Osteoblast (primary cell): ENCODE results near the gene ITGB1BP2. TPM values are rescaled to one million over a fixed set of nuclear protein-coding genes. Genes with fewer than 3 reads are reported as not detected.
"Not testable (repeated sequence)": the region's sequence is repeated elsewhere in the genome, so short reads cannot be mapped to it uniquely, and the experiment has no call there.

Source experiments
- DNase-seq: peaks from one replicate; pipeline ENCODE4 v3.0.0; 2011; ENCODE audit warnings: low spot score, mixed read lengths; ENCODE audit not compliant: insufficient read length; ENCODE audit errors: missing footprints
- H2AFZ ChIP-seq: 2 replicates; pipeline ENCODE4 v1.6.0; 2011; ENCODE audit warnings: mild to moderate bottlenecking, low read length
- H3K27ac ChIP-seq: 2 replicates; pipeline ENCODE4 v1.5.1; 2011; ENCODE audit warnings: mild to moderate bottlenecking, low read depth, low read length, moderate library complexity
- H3K27me3 ChIP-seq: 2 replicates; pipeline ENCODE4 v1.6.0; 2012; ENCODE audit warnings: mild to moderate bottlenecking, control low read depth, inconsistent platforms, low read length, moderate library complexity; ENCODE audit not compliant: insufficient read depth
- H3K36me3 ChIP-seq: 2 replicates; pipeline ENCODE4 v1.5.1; 2011; ENCODE audit warnings: mild to moderate bottlenecking, low read length, control low read depth, moderate library complexity; ENCODE audit not compliant: insufficient read depth
- H3K4me1 ChIP-seq: 2 replicates; pipeline ENCODE4 v1.5.1; 2011; ENCODE audit warnings: mild to moderate bottlenecking, low read length, control low read depth, moderate library complexity; ENCODE audit not compliant: insufficient read depth
- H3K4me2 ChIP-seq: 2 replicates; pipeline ENCODE4 v1.6.0; 2011; ENCODE audit warnings: mild to moderate bottlenecking, low read length; ENCODE audit not compliant: insufficient read depth
- H3K4me3 ChIP-seq: fragments of 200-600 bp; sonication (generic); 3 replicates; pipeline ENCODE4 v1.5.1; 2012; ENCODE audit warnings: mild to moderate bottlenecking, low read length, inconsistent platforms; ENCODE audit not compliant: insufficient read depth
- H3K79me2 ChIP-seq: 2 replicates; pipeline ENCODE4 v1.6.0; 2012; ENCODE audit warnings: mild to moderate bottlenecking, low read length, control low read depth, inconsistent platforms; ENCODE audit not compliant: insufficient read depth
- H3K9me3 ChIP-seq: 2 replicates; pipeline ENCODE4 v1.5.1; 2011; ENCODE audit warnings: low read depth, low read length, control low read depth
- H4K20me1 ChIP-seq: 2 replicates; pipeline ENCODE4 v1.6.0; 2012; ENCODE audit warnings: mild to moderate bottlenecking, low read length, control low read depth; ENCODE audit not compliant: insufficient read depth
- total RNA-seq: library from RNA; depleted of rRNA; stranded (reverse); fragments of >200 nt; gene quantifications from 2 replicates; pipeline ENCODE4 v1.2.3, GENCODE V29; 2012
- TF ChIP-seq, protein P1 (sequence below): IDR thresholded peaks from 2 replicates; pipeline ENCODE4 v1.5.1; 2011; ENCODE audit warnings: mild to moderate bottlenecking, low read depth, low read length, moderate library complexity; ENCODE audit errors: extremely low read depth

The ITGB1BP2 gene
- total RNA-seq, 1 donor = 1.1 TPM

DNA sequence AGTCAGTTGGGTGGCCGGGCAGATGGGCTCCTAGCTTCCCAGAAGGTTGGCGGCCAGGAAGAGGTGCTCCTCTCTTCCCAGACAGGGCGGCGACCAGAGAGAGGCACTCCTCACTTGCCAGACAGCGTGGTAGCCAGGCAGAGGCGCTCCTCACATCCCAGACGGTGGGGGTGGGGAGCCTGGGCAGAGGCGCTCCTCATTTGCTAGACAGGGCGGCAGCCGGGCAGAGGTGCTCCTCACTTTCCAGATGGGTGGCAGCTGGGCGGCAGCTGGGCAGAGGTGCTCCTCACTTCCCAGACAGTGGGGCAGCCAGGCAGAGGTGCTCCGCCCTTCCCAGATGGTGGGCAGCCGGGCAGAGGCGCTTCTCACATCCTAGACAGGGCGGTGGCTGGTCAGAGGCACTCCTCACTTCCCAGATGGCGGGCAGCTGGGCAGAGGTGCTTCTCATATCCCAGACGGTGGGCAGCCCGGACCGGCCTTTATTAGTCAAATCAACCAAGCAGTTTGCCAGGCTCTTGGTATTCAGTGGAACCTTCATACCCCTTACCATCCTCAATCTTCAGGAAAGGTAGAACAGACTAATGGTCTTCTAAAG lies 31.7 kb upstream of the ITGB1BP2 start:
- no peak overlapping the region for H2AFZ ChIP-seq
- H3K36me3 ChIP-seq = no peaks in the 10 kb centered on the region
- no peaks in the 10 kb centered on the region for H3K27me3 ChIP-seq
- H3K9me3 ChIP-seq = no peaks in the 10 kb centered on the region
- H3K4me3 ChIP-seq = no peak overlapping the region
- H3K4me2 ChIP-seq = no peak overlapping the region
- TF ChIP-seq, protein P1, sequence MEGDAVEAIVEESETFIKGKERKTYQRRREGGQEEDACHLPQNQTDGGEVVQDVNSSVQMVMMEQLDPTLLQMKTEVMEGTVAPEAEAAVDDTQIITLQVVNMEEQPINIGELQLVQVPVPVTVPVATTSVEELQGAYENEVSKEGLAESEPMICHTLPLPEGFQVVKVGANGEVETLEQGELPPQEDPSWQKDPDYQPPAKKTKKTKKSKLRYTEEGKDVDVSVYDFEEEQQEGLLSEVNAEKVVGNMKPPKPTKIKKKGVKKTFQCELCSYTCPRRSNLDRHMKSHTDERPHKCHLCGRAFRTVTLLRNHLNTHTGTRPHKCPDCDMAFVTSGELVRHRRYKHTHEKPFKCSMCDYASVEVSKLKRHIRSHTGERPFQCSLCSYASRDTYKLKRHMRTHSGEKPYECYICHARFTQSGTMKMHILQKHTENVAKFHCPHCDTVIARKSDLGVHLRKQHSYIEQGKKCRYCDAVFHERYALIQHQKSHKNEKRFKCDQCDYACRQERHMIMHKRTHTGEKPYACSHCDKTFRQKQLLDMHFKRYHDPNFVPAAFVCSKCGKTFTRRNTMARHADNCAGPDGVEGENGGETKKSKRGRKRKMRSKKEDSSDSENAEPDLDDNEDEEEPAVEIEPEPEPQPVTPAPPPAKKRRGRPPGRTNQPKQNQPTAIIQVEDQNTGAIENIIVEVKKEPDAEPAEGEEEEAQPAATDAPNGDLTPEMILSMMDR = no peak
- no peaks in the 10 kb centered on the region for H4K20me1 ChIP-seq
- H3K4me1 ChIP-seq = no peaks in the 10 kb centered on the region
- no peaks in the 10 kb centered on the region for H3K79me2 ChIP-seq
- no peak overlapping the region for H3K27ac ChIP-seq
- DNase-seq = no peak

DNA sequence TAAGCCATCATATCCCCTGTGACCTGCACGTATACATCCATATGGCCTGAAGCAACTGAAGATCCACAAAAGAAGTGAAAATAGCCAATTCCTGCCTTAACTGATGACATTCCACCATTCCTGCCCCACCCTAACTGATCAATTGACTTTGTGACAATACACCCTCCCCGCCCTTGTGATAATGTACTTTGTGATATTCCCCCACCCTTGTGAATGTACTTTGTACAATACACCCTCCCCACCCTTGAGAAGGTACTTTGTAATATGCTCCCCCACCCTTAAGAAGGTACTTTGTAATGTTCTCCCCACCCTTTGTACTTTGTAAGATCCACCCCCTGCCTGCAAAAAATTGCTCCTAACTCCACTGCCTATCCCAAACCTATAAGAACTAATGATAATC lies 29.2 kb upstream of the ITGB1BP2 start:
- H3K4me2 ChIP-seq, H3K9me3 ChIP-seq, H3K4me3 ChIP-seq, H4K20me1 ChIP-seq, H3K36me3 ChIP-seq, H3K79me2 ChIP-seq, DNase-seq, H3K27ac ChIP-seq, H3K27me3 ChIP-seq, H2AFZ ChIP-seq, H3K4me1 ChIP-seq: not testable (repeated sequence)

DNA sequence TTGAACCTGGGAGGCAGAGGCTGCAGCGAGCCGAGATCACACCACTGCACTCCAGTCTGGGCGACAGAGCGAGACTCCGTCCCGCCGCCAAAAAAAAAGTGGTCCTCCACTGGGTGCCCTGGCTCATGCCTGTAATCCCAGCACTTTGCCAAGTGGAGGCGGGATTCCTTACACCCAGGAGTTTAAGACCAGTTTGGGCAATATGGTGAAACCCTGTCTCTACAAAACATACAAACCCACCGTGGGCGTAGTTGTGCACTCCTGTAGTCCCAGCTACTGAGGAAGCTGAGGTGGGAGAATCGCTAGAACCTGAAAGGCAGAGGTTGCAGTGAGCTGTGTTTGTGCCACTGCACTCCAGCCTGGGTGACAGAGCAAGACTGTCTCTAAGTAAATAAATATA lies 20.2 kb upstream of the ITGB1BP2 start:
- peaks cover 27% of the 10 kb centered on the region for H3K79me2 ChIP-seq
- not testable (repeated sequence) for H3K36me3 ChIP-seq, H3K27me3 ChIP-seq, H3K4me1 ChIP-seq, DNase-seq, H3K27ac ChIP-seq, H3K4me2 ChIP-seq, H4K20me1 ChIP-seq, H3K4me3 ChIP-seq, H3K9me3 ChIP-seq, H2AFZ ChIP-seq

DNA sequence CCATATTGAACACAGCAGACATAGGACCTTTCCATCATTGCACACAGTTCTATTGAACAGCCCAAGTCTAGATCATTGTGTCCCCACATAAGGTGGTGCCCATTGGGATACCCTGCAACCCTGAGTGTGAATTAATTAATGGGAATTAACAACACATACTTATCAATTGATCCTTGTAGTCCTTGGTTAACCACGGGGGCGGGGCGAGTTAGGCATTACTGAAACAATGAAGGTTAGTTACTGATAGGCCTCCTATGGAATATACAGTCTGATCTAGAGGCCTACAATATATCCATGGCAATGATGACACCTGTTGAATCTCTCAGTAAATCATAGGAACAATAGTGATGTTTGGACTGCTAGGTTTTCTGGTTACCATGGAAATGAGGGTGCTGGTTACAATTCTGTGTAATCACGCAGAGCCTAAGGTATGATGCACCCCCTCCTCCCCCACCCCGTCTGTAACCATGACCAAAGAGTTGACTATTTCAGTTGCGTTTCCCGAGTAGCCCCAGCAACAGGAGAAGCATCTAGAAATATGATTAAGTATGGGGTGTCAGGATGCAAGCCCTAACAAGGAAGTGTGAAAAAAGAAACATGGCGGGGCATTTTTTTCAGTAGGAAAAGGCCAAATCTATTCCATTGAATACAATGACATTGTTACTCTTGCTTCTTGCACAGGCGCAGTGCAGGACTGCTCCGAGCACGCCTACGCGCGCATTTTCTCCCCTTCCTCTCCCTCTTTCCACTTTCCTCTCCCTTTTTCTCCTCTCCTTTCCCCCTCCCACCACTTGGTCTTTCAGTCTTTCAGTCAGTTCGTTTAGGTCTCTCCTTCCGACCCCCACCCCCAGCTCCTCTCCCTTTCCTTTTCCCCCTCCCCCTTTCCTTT lies 18.8 kb upstream of the ITGB1BP2 start:
- TF ChIP-seq, protein P1 = no peak
- Histone ChIP-seq H3K36me3 (peaks cover 6% of the 10 kb centered on the region), H3K9me3 (no peaks in the 10 kb centered on the region), H3K4me1 (peaks cover 8% of the 10 kb centered on the region), H3K27ac (peak overlapping the region; percentile 85), H3K27me3 (no peaks in the 10 kb centered on the region), H2AFZ (peak overlapping the region; percentile 45), H4K20me1 (peaks cover 9% of the 10 kb centered on the region), H3K79me2 (peaks cover 41% of the 10 kb centered on the region), H3K4me3 (peak overlapping the region; percentile 86), H3K4me2 (peak overlapping the region; percentile 57)
- peak; percentile 8 for DNase-seq
